ENCODE results near the gene CD37.
"Not testable (repeated sequence)": the region's sequence is repeated elsewhere in the genome, so short reads cannot be mapped to it uniquely, and the experiment has no call there.

CD37 gene

GRCh38 chr19:49347835-49348234, 12.6 kb downstream of the CD37 start:
- DNase-seq (ENCODE audit: low spot score), result no peak

GRCh38 chr19:49348305-49349189, 13.3 kb downstream of the CD37 start:
- DNase-seq (ENCODE audit: low spot score), result no peak

GRCh38 chr19:49349567-49349966, 14.4 kb downstream of the CD37 start:
- no peak for DNase-seq (ENCODE audit: low spot score)

- no peak for DNase-seq (ENCODE audit: low spot score)
Measured at GRCh38 chr19:49355909-49356353, 20.7 kb downstream of the CD37 start.

- DNase-seq (ENCODE audit: low spot score), result no peak
Measured at GRCh38 chr19:49356382-49356781, 21.2 kb downstream of the CD37 start.

GRCh38 chr19:49357186-49357585, 22.0 kb downstream of the CD37 start:
- DNase-seq (ENCODE audit: low spot score), result no peak

GRCh38 chr19:49359851-49360820, 24.9 kb downstream of the CD37 start:
- no peak for DNase-seq (ENCODE audit: low spot score)

GRCh38 chr19:49361438-49362047, 26.3 kb downstream of the CD37 start:
- no peak for DNase-seq (ENCODE audit: low spot score)

- DNase-seq (ENCODE audit: low spot score), result peak; percentile 26
Measured at GRCh38 chr19:49362048-49362928, 27.1 kb downstream of the CD37 start, which contains the start of gene TEAD2. Gene TEAD2 (minus strand): TSS chr19:49362416. CDS start chr19:49360075, 2,341 bp downstream.

- DNase-seq (ENCODE audit: low spot score), result no peak
Measured at GRCh38 chr19:49362929-49363267, 27.7 kb downstream of the CD37 start.

- peak; percentile 99 for DNase-seq (ENCODE audit: low spot score)
Measured at GRCh38 chr19:49363268-49364082, 28.3 kb downstream of the CD37 start, which contains the start of gene DKKL1. Gene DKKL1 (plus strand): TSS chr19:49363877. CDS start chr19:49363999, 122 bp downstream.

GRCh38 chr19:49364083-49364737, 29.0 kb downstream of the CD37 start:
- no peak for DNase-seq (ENCODE audit: low spot score)

- no peak for DNase-seq (ENCODE audit: low spot score)
Measured at GRCh38 chr19:49366110-49366509, 30.9 kb downstream of the CD37 start.

- DNase-seq (ENCODE audit: low spot score), result no peak
Measured at GRCh38 chr19:49368711-49369358, 33.6 kb downstream of the CD37 start.

- no peak for DNase-seq (ENCODE audit: low spot score)
Measured at GRCh38 chr19:49371184-49371583, 36.0 kb downstream of the CD37 start.

GRCh38 chr19:49373174-49373573, 38.0 kb downstream of the CD37 start:
- DNase-seq (ENCODE audit: low spot score), result not testable (repeated sequence)

- no peak for DNase-seq (ENCODE audit: low spot score)
Measured at GRCh38 chr19:49374665-49375434, 39.6 kb downstream of the CD37 start.

GRCh38 chr19:49378512-49378911, 43.3 kb downstream of the CD37 start:
- DNase-seq (ENCODE audit: low spot score), result no peak
